GM18508 (cell line): Measurements from ENCODE around the gene QRICH2.

Experiments used
- ATAC-seq: cut with Tn5 transposase; IDR thresholded peaks from one replicate; pipeline ENCODE4 v1.9.1; 2021; ENCODE audit warnings: moderate number of reproducible peaks; ENCODE audit not compliant: insufficient read depth, unreplicated experiment

QRICH2 gene

GRCh38 chr17:76280650-76281049, 27.4 kb downstream of the QRICH2 start:
- ATAC-seq: no peak

DNA sequence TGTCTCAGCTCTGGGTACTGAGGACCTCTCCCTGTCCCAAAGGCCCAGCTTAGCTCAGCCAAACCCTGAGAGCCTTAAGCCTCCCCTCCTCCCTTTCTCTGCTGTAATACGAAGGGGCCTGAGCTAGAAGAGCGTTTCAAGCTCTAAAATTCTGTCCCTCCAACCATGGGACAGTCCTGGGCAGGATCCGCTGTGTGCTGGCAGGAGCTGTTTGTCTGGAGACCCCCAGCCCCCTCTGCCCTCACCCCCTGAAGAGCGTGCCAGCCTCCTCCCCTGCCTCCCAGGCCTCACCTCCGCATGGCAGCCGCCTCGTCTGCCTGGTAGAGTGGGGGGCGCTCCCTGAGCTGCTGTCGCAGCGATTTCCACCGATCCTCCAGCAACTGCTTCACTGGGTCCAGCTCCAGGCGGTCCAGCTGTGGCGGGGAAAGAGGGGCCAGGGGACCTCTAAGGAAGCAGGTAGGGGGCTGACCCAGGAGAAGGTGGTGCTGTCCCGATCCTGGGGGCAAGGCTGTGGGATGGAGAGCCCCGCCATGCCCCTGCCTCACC, 28.3 kb downstream of the QRICH2 start:
- ATAC-seq: no peak

GRCh38 chr17:76278952-76279741, 28.9 kb downstream of the QRICH2 start:
- ATAC-seq: no peak

DNA sequence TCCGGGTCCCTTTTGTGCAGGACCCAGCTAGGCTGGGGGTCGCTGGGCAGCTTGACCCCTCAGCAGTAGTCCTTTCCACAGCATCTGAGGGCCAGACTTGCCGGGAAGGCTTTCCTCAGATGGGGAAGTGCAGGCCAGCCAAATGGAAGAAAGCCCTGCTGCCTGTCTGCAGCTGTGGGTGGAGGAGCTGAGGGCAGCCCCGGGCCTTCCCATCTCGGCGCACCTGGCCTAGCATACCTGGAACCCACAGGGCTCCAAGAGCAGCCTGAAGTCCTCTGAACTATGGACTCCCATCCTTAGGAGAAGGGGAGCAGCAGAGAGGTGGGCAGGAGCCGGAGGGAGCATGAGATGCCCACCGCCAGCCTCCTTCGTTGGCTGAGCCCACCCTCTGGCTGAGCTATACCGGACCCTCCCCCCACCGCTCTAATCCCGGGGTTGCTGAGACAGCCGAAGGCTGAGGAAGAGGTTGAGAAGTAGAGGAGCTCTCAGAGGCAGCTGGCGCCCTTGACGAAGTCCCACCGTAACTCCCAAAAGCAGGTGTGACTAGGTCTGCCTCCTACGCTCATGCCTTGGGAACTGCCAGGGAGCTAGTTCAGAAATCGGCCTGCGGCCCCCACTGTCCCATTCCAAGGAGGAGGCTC, 29.7 kb downstream of the QRICH2 start:
- no peak for ATAC-seq

DNA sequence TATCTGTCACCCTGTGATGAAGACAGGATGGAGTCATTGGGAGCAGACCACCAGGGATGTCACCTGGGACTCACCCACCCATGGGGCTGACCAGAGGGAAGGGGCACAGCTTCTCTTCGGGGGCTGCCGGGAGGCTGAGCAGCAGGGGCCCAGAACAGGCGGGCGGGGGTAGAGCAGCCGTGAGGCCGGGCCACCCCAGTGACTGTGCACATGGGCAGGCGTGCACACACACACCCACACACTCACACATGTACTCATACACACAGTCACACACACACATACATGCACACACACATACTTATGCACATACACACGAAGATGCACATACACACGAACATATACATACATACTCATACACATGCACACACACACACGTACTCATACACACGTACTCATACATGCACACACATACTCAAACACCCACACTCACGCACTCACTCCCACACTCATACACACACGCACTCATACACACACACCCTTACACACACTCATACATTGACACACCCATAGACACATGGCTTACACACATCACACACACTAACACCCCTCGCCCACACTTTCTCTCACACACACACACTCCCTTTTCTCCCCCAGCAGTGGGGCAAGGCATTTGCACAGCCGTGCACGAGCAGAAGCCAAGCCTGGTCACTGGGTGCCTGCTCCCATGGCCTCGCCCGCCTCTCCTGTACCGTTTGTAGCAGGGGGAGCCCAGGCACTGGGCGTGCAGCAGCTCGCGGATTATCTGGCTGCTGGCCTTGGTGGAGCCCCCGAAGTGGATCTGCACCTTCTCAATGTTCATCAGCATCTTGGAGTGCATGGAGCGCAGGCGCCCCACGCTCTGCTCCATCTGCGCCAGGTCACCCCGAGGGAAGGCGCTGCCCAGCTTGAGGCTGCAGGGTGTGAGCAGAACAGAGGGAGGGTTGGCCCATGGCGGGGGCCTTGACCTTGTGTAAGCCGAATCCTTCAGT, 30.5 kb downstream of the QRICH2 start:
- no peak for ATAC-seq

GRCh38 chr17:76276461-76277299, 31.4 kb downstream of the QRICH2 start:
- ATAC-seq: no peak

DNA sequence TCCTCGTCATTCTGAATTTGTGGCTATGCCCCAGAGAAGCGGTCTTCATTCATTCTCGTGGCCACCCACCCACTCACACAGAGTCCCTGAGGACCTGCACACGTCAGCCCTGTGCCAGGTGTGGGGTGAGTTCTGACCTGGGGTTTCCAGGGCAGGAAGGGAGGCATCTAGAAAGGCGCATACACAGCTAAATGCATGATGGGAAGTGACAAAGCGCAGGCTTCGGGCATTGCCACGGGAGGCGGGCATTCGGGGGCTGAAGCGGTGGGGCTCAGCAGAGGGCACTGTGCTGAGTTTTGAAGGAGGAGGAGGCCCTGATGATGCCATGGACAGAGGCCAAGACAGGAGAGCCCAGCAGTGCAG, 32.0 kb downstream of the QRICH2 start:
- ATAC-seq: no peak

DNA sequence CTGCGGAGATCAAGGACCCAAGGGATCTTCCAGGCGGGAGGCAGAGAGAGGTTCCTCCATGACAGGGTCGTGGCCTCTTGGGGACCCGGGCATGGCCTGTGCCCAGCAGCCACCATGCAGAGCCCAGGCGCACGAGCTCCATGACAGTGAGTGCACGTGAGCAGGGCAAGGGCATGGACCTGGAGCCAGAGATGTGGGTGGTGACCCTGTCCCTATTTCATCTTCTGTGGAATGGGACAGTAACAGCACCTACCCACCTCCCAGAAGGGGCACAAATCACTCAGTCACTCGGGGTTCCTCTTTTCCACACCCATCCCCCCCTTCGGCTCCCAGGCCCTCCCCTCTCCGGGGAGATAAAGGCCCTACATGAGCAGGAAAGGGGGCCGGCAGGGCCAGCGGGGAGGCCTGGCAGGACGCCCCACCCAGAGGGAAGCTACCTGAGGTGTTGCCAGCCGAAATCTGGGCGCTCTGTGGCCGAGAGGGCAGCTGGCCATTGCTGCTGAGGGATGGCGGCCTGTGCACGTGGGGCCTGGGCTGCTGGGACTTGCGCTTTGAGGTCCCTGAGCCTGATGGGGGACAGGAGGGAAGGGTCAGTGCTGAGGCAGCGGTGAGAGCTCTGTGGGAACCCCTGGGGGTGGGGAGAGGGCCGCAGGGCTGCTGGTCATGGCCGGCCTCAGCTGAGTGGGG, 32.6 kb downstream of the QRICH2 start:
- ATAC-seq: no peak

DNA sequence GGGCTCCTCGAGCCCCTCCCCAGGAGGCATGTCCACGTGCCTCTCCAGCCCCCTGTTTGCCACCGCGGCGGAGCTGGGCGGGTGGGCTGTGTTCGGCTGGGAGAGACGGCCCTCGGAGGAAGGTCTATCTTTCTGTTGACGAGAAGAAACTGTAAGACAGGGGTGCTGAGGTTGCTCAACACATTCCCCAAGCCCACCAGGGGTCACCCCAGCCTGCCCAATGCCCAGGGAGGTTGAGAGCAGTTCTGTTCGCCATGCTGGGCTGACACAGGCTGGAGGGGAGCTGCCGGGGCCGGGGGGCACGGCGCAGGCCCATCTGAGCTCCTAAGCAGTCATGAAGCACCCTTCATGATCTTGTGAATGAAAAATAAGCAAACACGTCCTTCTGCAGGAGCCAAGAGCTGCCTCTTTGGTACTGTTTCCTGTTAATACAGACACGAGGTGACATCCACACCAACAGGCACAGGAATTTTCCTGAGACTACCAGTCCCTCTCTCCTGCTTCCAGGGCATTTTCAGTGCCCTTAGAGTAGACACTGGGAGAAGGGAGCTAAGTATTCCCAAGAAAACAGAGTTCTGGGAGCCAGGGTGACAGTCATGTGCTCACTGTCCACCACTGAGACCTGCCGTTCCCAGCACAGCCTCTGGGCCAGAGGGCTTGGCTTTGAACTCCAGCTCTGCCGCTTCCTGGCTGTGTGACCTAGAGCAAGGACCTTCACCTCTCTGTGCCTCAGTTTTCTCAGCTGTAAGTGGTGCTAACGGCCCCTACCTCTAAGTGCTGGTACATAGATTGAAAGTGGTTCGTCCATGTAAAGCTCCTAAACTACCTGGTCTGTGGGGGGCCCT, 33.7 kb downstream of the QRICH2 start:
- ATAC-seq: no peak

DNA sequence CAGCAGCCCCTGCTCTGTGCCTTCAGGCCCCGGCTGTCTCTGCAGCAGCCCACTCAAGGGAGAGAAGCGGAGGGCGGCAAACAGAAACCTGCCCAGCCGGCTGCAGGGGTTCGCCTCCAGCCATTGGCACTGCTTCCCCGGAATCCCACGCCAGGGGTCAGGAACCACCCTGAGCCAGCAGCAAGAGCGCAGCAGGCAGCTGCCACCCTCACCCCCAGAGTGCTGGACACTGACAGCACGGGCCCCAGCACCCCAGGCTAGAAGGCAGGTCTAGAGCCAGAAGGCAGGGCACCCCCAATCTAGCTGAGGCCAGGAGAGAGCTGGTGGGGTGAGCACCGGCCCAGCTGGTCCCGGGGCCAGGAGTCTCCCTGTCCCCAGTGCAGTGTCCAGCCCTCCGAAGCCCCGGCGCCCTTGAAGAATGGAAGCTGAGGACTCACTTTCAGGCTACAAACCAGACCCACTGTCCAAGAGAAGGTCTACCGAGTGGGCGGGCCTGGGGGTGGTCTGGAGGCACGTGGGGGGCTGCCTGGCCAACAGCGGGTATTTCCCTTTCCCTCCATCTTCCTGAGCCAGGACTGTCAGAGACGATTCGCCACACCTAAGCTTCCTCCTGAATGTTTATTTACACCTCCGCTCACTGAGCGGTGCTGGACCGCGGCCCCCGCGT, 34.5 kb downstream of the QRICH2 start:
- ATAC-seq: no peak

GRCh38 chr17:76272541-76273444, 35.3 kb downstream of the QRICH2 start:
- ATAC-seq: no peak

- ATAC-seq: no peak
Observed at GRCh38 chr17:76271669-76272540, 36.2 kb downstream of the QRICH2 start.

DNA sequence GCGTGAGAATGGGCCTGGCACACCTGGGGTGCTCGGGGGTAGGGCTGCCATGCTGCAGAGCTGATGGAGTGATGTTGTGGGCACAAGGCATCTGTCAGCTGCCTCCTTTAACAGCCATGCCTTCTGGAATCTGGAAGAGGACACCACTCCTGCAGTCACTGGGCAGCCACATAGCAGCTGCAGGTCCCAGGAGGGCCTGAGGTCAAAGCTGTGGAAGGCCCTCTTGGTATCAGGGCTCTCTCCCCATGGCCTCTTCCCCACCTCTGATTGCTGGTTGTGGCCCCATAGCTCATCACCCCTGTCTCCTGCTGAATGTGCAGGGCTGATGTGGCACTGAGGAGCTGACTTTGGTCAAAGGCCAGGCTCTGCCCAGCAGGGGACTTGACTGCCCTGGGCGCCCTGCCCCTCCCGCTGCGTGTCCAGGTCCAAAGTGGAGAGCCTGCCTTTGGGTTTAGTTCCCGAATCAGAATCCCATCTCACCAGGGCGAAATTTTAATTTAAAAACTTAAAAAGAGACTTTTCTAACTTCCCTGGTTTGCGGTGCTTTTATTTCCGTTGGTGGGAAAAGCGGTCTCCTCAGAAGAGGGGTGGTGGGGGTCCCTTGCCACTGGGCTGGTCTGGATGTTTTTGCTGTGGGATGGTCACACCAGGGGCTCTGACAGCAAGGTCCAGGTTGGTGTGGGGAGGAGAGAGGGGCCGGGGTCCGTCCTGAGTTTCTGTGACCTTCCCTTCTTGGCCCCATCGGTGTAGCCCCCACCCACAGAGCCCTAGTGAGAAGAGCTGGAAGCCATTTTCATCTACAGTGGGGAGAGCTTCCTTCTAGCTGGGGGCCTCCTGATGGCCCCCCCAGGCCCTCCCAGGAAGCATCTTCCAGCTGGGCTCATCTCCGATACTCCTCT, 37.1 kb downstream of the QRICH2 start:
- no peak for ATAC-seq

GRCh38 chr17:76270127-76270592, 37.9 kb downstream of the QRICH2 start:
- no peak for ATAC-seq
